C4-2B (cell line): ENCODE data around the gene PTK6.

Experiments
- CTCF ChIP-seq: fragments of 450-650 bp; conservative IDR thresholded peaks from 2 replicates; pipeline ENCODE4 v1.5.1; 2017; ENCODE audit warnings: mild to moderate bottlenecking
- ZFX ChIP-seq: fragments of 450-650 bp; IDR thresholded peaks from 2 replicates; pipeline ENCODE4 v1.6.1; 2017

DNA sequence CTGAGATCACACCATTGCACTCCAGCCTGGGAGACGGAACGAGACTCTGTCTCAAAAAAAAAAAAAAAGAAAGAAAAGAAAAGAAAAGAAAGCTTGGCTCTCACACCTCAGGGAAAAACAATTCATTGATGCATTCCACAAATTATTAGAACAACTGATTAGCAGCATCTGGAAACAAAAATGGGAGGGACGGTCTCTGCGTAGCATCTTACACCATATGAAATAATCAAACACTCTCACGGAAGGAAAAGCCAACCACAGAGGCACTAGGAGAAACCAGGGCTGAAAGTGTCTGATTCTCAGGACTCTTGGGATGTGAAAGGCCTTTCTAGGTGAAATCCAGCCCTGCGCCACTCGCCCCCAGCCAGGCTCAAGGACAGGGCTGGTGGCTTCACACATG is 39.1 kb upstream of the PTK6 start:
- TF ChIP-seq CTCF (no peak), ZFX (no peak)
